HUES6 (cell line): ENCODE measurements around the gene GNG4.
A peak's percentile ranks its signal among the peaks of the same experiment; 100 is the strongest.

Source experiments
- H3K27ac ChIP-seq: 2 replicates; pipeline ENCODE4 v1.7.0; 2013; ENCODE audit warnings: low read depth, mild to moderate bottlenecking, low read length, inconsistent platforms
- H3K27me3 ChIP-seq: 2 replicates; pipeline ENCODE4 v1.6.1; 2013; ENCODE audit warnings: low read length; ENCODE audit not compliant: control insufficient read depth, insufficient read depth
- H3K36me3 ChIP-seq: 2 replicates; pipeline ENCODE4 v1.6.1; 2013; ENCODE audit warnings: low read length; ENCODE audit not compliant: control insufficient read depth, insufficient read depth
- H3K4me1 ChIP-seq: 2 replicates; pipeline ENCODE4 v1.6.1; 2013; ENCODE audit warnings: low read length; ENCODE audit not compliant: control insufficient read depth, insufficient read depth
- H3K4me3 ChIP-seq: 2 replicates; pipeline ENCODE4 v1.5.1; 2013; ENCODE audit warnings: low read depth, low read length
- H3K9ac ChIP-seq: one replicate; pipeline ENCODE4 v1.6.1; 2013; ENCODE audit warnings: mild to moderate bottlenecking, low read length
- H3K9me3 ChIP-seq: 2 replicates; pipeline ENCODE4 v1.6.1; 2013; ENCODE audit warnings: low read depth, low read length; ENCODE audit not compliant: control insufficient read depth, insufficient read depth

Gene GNG4

DNA sequence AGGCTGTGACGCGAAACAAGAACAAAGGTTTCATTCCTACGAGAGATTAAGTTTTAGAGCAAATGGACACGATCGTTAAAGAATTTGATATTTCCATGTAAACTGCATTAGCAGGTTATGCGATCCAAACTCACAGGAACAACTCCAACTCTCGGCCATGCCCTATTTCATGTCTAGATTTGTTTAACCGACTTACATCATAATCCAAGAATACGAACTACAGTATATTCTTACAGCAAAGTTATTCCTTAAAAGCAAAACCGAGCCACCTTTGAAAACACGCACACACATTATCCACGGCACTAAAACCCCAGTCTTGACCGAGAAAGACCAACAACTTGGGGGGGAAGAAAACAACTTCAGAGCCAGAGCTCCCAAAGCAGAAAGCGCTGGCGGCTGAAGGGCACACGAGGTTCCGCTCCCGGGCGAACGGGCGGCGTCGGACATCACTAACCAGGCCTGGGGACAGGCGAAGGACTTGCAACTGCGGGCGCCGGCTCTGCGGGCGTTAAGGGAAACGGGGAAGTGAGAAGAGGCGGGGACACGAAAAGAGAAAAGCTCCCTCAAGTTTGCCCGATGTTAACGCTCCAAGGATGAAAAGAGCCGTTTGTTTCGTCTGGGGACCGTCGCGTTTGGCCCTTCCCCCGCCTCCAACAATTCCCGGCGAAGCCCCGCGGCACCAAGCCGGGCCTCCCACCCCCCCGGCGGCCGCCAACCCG, 146.0 kb downstream of the GNG4 start:
- Histone ChIP-seq H3K27me3 (no peaks in the 10 kb centered on the region), H3K9ac (peak overlapping the region; percentile 65), H3K9me3 (no peaks in the 10 kb centered on the region), H3K4me3 (peak overlapping the region; percentile 70), H3K27ac (no peak overlapping the region; the same call in 1 of the 2 replicates), H3K4me1 (peaks cover 17% of the 10 kb centered on the region), H3K36me3 (no peaks in the 10 kb centered on the region)

GRCh38 chr1:235502601-235503402, 146.8 kb downstream of the GNG4 start:
- Histone ChIP-seq H3K9ac (peak overlapping the region; percentile 65), H3K27ac (no peak overlapping the region), H3K9me3 (no peaks in the 10 kb centered on the region), H3K36me3 (no peaks in the 10 kb centered on the region), H3K4me1 (peaks cover 17% of the 10 kb centered on the region), H3K27me3 (no peaks in the 10 kb centered on the region), H3K4me3 (peak overlapping the region; percentile 70)

DNA sequence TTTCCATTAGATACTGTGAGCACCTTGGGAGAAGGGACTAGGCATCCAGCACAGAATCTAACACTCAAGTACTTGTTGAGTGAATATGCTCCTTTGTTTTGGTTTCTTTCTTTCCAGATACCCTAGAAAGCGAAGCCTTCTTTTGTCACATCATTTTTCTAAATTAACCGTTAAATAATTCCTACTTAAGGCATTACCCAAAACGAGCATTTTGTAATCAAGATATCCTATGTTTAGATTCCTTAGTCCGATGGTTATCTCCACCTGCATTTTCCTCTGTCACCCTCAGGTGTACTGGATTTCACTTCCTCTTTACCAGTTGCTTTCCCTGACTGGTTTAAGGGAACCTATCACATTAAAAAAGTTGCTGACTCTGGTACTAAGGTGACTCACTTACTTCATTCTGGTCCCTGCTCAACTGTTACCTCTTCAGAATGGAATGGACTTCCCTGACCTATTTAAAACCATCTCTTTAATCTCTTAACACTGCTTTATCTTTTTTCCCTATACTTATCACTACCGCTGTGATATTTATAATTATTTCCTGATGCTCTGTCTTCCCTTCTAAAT, 148.5 kb downstream of the GNG4 start:
- Histone ChIP-seq H3K4me1 (peaks cover 17% of the 10 kb centered on the region), H3K9ac (no peak overlapping the region), H3K36me3 (no peaks in the 10 kb centered on the region), H3K4me3 (no peak overlapping the region), H3K27ac (no peak overlapping the region), H3K9me3 (no peaks in the 10 kb centered on the region), H3K27me3 (no peaks in the 10 kb centered on the region)
